DOHH2 (cell line): ENCODE data around the gene FSTL4.

Experiments used
- CTCF ChIP-seq: fragments of 200-600 bp; sonication (generic); IDR thresholded peaks from one replicate; pipeline ENCODE4 v1.5.1; 2014; ENCODE audit warnings: antibody characterized with exemption, mild to moderate bottlenecking, low read depth, low read length; ENCODE audit not compliant: poor library complexity, severe bottlenecking
- EZH2phosphoT487 ChIP-seq: fragments of 200-600 bp; sonication (generic); IDR thresholded peaks from 2 replicates; pipeline ENCODE4 v1.6.1; 2017; ENCODE audit warnings: borderline replicate concordance, mild to moderate bottlenecking, antibody characterized with exemption, low read length, moderate library complexity, mixed read lengths

- no peak for TF ChIP-seq CTCF
- TF ChIP-seq EZH2phosphoT487, result no peak
Observed at GRCh38 chr5:133343196-133343595, 269.1 kb downstream of the FSTL4 start.
